ENCODE data around the gene MUC13.

Gene MUC13

DNA sequence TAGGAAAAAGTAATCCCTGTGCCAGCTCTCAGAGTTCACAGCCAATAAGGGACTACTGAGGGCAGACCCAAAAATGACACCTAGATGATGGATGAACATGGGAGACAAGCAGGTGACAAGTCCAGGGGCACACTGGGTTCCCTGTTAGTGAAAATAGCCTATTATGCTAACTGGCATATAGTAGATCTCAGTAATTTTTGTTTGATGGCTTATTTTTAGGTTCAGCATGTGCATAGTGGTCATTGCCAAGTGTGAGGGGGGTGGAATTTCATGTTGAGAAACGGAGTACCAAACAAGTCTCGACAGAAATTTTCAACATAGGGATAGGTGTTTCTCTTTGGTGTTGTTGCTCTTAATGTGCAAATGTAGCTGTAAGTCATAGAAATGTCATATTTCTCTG, 41.0 kb downstream of the MUC13 start:
- TF ChIP-seq, protein P1, sequence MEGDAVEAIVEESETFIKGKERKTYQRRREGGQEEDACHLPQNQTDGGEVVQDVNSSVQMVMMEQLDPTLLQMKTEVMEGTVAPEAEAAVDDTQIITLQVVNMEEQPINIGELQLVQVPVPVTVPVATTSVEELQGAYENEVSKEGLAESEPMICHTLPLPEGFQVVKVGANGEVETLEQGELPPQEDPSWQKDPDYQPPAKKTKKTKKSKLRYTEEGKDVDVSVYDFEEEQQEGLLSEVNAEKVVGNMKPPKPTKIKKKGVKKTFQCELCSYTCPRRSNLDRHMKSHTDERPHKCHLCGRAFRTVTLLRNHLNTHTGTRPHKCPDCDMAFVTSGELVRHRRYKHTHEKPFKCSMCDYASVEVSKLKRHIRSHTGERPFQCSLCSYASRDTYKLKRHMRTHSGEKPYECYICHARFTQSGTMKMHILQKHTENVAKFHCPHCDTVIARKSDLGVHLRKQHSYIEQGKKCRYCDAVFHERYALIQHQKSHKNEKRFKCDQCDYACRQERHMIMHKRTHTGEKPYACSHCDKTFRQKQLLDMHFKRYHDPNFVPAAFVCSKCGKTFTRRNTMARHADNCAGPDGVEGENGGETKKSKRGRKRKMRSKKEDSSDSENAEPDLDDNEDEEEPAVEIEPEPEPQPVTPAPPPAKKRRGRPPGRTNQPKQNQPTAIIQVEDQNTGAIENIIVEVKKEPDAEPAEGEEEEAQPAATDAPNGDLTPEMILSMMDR (IDR thresholded peaks at IDR 0.05; ENCODE audit: control insufficient read depth, extremely low read depth, insufficient read depth) = no peak
- DNase-seq (ENCODE audit: low read depth) = no peak
- H3K4me3 ChIP-seq (ENCODE audit: low read depth, low read length) = no peak overlapping the region

DNA sequence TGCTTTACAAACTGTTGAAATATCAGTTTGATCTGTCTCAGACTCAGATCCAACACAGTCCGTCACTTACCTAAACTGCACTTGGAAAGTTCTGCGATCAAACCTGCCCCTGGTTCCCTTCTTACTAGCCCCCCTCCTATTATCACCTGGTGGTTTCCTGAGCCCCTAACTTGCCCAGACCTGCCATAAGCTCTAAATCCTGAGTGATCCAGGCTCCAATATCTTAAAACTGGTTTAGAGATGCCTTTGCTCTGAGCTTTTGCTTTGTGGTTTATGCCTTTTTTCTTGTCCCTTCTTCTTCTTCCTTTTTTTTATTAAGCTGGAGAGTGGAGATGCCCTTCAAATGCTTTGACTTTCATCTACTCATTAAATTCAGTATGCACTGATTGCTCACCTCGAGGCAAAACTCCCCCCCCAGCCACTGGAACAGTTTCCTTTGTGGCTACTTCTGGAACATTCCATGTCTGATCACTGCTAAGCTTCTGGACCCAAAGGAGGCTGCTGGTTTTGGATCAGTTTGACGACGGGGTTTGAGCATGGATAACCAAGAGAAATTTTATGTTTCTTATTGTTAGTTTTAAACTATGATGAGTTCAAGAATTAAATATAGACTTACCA, 43.9 kb downstream of the MUC13 start:
- DNase-seq (ENCODE audit: low read depth) = no peak
- TF ChIP-seq, protein P1 (IDR thresholded peaks at IDR 0.05; ENCODE audit: control insufficient read depth, extremely low read depth, insufficient read depth) = no peak
- H3K4me3 ChIP-seq (ENCODE audit: low read depth, low read length) = no peak overlapping the region

DNA sequence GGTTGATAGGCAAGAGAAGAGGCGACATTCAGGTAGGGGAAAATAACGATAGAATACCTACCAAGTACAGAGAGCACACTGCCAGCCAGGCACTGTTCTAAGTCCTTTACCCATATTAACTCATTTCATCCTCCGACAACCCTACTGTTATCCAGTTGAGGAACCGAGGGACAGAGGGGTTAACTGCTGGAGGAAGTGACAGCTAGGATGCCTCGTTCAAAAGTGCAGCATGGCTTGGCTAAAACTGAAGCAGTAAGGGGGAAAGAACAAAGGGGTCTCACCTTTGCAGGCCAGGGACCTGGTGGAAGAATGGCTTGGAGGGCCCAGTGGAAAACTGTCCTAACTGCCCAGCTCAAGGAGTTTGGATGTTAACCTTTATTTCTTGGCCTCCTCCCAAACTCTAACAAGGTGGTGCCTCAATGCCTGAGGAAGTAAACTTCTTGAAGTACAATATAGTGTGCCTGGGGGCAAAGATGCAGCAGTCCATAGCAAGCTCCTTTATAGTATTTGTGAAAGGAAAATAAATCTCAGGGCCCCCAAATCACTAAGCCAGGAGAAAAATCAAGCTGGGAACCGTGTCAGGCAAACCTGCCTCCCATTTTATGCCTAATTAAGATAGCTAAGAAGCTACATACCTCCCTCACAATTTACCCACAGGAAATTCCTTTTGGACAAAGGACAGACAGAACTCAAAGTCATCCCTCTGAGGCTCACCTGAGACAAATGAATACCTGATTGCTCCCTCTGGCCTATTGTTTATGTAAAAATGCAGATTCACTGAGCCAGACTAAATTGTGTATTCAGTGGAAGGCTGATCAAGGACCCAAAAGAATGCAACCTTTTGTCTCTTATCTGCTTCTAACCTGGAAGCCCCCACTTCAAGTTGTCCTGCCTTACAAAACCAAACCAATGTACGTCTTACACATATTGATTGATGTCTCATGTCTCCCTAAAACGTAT, 45.8 kb downstream of the MUC13 start:
- no peak for DNase-seq (ENCODE audit: low read depth)
- H3K4me3 ChIP-seq (ENCODE audit: low read depth, low read length) = no peak overlapping the region
- TF ChIP-seq, protein P1 (IDR thresholded peaks at IDR 0.05; ENCODE audit: control insufficient read depth, extremely low read depth, insufficient read depth) = no peak

DNA sequence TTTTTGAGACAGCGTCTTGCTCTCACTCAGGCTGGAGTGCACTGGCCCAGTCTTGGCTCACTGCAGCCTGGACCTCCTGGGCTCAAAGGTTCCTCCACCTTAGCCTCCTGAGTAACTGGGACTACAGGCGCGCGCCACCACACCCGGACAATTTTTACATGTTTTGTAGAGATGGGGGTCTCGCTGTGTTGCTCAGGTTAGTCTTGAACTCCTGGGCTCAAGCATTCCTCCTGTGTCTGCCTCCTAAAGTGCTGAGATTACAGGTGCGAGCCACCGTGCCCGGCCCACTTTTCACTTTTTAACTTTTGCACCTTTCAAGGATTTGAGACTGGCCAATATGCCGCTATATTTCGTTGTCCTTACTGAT, 46.6 kb downstream of the MUC13 start:
- TF ChIP-seq, protein P1 (IDR thresholded peaks at IDR 0.05; ENCODE audit: control insufficient read depth, extremely low read depth, insufficient read depth) = no peak
- no peak for DNase-seq (ENCODE audit: low read depth)
- H3K4me3 ChIP-seq (ENCODE audit: low read depth, low read length) = peak overlapping the region; percentile 61

DNA sequence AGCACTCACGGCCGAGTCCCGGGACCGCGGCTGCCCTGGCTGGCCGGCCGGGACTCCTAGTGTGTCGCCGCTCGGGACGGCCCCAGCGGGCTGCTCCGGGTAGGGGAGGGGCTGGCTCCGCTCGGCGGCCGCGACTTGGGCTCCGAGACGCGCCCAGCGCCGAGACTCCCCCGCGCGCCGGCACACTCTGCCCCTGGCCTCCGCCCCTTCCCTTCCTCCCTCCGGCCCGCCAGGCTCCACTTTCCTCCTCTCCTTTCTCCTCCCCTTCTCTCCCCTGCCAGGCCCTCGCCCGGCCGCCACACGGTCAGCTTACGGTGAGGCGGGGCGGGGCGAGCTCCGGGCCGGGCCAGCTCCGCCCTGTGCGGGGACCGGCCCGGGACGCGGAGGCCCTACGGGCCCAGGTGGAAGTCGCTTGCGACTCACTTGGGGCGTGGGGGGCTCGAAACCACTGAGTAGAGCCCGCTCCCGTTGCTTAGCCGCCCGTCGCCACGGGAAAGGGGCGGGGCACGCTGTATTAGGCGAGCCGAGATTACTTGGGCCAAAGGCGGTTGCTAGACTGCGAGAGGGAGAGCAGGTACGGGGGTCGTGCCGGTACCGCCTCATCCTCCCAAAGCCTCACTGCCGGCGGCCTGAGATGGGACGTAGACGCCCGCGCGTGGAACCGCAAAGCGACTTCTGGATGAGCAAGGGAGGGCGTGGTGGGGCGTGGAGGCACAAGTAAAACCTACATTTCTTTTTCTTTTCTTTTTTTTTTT, 47.2 kb downstream of the MUC13 start, which contains the start of gene ITGB5:
Gene ITGB5 (minus strand): TSS at position 189 of the 755 bp plus-strand sequence. CDS start 365 bp downstream, outside the sequence.
- peak within 1 kb of the TSS; percentile 61 for H3K4me3 ChIP-seq (ENCODE audit: low read depth, low read length)
- peak; percentile 32 for DNase-seq (ENCODE audit: low read depth)
- TF ChIP-seq, protein P1 (IDR thresholded peaks at IDR 0.05; ENCODE audit: control insufficient read depth, extremely low read depth, insufficient read depth) = no peak

DNA sequence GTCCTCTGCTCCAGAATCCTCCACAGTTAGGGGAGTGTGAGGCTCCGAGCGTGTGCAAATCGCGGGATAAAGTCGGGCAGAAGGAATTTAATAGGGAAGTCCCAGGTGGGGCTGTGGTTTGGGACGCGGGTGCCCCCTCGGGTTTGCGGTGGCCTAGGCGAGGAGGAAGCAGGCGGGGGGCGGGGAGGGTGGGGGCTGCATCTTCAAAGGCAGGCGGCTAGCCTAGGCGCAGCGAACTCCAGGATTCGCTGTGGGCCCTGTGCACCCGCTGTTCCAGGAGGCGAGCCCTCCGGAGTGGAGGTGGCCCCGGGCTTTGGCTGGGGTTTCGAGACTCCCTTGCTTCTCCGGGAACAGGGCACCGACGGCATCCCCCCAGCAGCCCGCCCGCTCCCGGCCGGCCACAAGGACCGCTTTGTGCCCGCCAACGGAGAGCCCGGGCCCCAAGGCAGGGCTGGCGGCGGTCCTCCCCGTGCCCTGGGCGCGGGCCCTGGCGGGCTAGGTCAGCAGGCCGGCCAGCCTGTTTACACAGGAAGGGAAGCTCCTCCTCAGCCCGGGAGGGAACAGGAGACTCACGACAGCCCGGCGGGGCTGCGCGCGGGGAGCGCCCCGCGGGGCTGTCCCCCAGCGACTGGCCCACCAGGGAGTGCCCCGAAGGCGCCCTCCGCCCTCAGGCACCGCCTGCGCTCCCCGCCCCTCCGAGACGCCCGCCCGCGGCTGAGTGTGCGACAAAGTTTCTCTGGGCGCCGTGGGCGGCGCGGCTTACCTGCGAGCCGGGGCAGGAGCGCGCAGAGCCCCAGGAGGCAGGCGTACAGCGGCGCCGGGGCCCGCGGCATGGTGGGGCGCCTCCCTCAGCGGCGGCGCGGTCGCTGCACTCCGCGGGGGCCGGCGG, 48.1 kb downstream of the MUC13 start:
- no peak for DNase-seq (ENCODE audit: low read depth)
- TF ChIP-seq, protein P1 (IDR thresholded peaks at IDR 0.05; ENCODE audit: control insufficient read depth, extremely low read depth, insufficient read depth) = no peak
- H3K4me3 ChIP-seq (ENCODE audit: low read depth, low read length) = peak overlapping the region; percentile 61
